ENCODE data around the gene MAP3K10. TPM values are rescaled to one million over a fixed set of nuclear protein-coding genes. Genes with fewer than 3 reads are reported as not detected.
"Not testable (repeated sequence)": the region's sequence is repeated elsewhere in the genome, so short reads cannot be mapped to it uniquely, and the experiment has no call there.

MAP3K10 gene
- total RNA-seq, 1 donor from 2014 or later, result 17.6 TPM

- intact Hi-C loops (cut with DNase I), result no loop called here
- DNase-seq (ENCODE audit: low spot score), result no peak
Observed at GRCh38 chr19:40213882-40214570, 22.8 kb downstream of the MAP3K10 start.

GRCh38 chr19:40214936-40215335 lies 23.7 kb downstream of the MAP3K10 start:
- intact Hi-C loops (cut with DNase I), result no loop called here
- no peak for DNase-seq (ENCODE audit: low spot score)

- intact Hi-C loops (cut with DNase I), result no loop called here
- DNase-seq (ENCODE audit: low spot score), result no peak
Observed at GRCh38 chr19:40216013-40216776, 25.0 kb downstream of the MAP3K10 start.

GRCh38 chr19:40216777-40217026 lies 25.5 kb downstream of the MAP3K10 start:
- intact Hi-C loops (cut with DNase I), result no loop called here
- DNase-seq (ENCODE audit: low spot score), result no peak

GRCh38 chr19:40217027-40217810 lies 26.0 kb downstream of the MAP3K10 start:
- intact Hi-C loops (cut with DNase I), result no loop called here
- no peak for DNase-seq (ENCODE audit: low spot score)

- intact Hi-C loops (cut with DNase I), result no loop called here
- DNase-seq (ENCODE audit: low spot score), result no peak
Observed at GRCh38 chr19:40217934-40218890, 27.0 kb downstream of the MAP3K10 start, which contains the start of gene TTC9B. TTC9B (minus strand) TSS chr19:40218384; CDS start chr19:40218381, 3 bp downstream.

- DNase-seq (ENCODE audit: low spot score); intact Hi-C loops (cut with DNase I): not testable (repeated sequence)
Observed at GRCh38 chr19:40219029-40219428, 27.8 kb downstream of the MAP3K10 start.

GRCh38 chr19:40219721-40220276 lies 28.6 kb downstream of the MAP3K10 start:
- no peak for DNase-seq (ENCODE audit: low spot score)
- intact Hi-C loops (cut with DNase I), result loop anchor here (2.0 to 5.0 kb wide), 2 partner anchors 63 to 81 kb away; no protein-coding TSS in a partner anchor

GRCh38 chr19:40220674-40221073 lies 29.4 kb downstream of the MAP3K10 start:
- no peak for DNase-seq (ENCODE audit: low spot score)
- intact Hi-C loops (cut with DNase I), result loop anchor here (2.0 to 5.0 kb wide), 2 partner anchors 62 to 82 kb away; no protein-coding TSS in a partner anchor

GRCh38 chr19:40221858-40222619 lies 30.8 kb downstream of the MAP3K10 start:
- DNase-seq (ENCODE audit: low spot score), result peak; percentile 83
- intact Hi-C loops (cut with DNase I), result loop anchor here (2.0 to 5.0 kb wide), 2 partner anchors 60 to 83 kb away; no protein-coding TSS in a partner anchor

- no peak for DNase-seq (ENCODE audit: low spot score)
- intact Hi-C loops (cut with DNase I), result loop anchor here (5.0 kb wide), 1 partner anchor 59 kb away; no protein-coding TSS in a partner anchor
Observed at GRCh38 chr19:40223135-40223822, 32.1 kb downstream of the MAP3K10 start.

GRCh38 chr19:40224342-40225150 lies 33.3 kb downstream of the MAP3K10 start:
- no peak for DNase-seq (ENCODE audit: low spot score)
- intact Hi-C loops (cut with DNase I), result loop anchor here (5.0 kb wide), 1 partner anchor 58 kb away; no protein-coding TSS in a partner anchor

GRCh38 chr19:40225440-40226305 lies 34.4 kb downstream of the MAP3K10 start:
- DNase-seq (ENCODE audit: low spot score), result no peak
- intact Hi-C loops (cut with DNase I), result no loop called here

- intact Hi-C loops (cut with DNase I), result no loop called here
- DNase-seq (ENCODE audit: low spot score), result no peak
Observed at GRCh38 chr19:40228346-40228745, 37.1 kb downstream of the MAP3K10 start.

GRCh38 chr19:40228863-40229262 lies 37.6 kb downstream of the MAP3K10 start:
- no peak for DNase-seq (ENCODE audit: low spot score)
- intact Hi-C loops (cut with DNase I), result no loop called here

GRCh38 chr19:40229484-40229883 lies 38.3 kb downstream of the MAP3K10 start:
- DNase-seq (ENCODE audit: low spot score), result no peak
- intact Hi-C loops (cut with DNase I), result no loop called here
